GM23338 (cell line): ENCODE results near the gene CCDC92B. TPM values are rescaled to one million over a fixed set of nuclear protein-coding genes. Genes with fewer than 3 reads are reported as not detected.

ENCODE experiments used
- ATAC-seq: fragments of 200-7000 bp; cut with Tn5 transposase; 3 replicates; pipeline ENCODE4 v1.9.1; 2020
- DNase-seq: peaks from one replicate; pipeline ENCODE4 v3.0.0-alpha.2; 2015; ENCODE audit warnings: low spot score
- H2AFZ ChIP-seq: fragments of 200-600 bp; sonication (generic); 2 replicates; pipeline ENCODE4 v1.8.0; 2016; ENCODE audit warnings: antibody characterized with exemption, mild to moderate bottlenecking, moderate library complexity
- H3F3A ChIP-seq: fragments of 200-600 bp; sonication (generic); replicated peaks from 2 replicates; pipeline ENCODE4 v1.8.0; 2017; ENCODE audit warnings: antibody characterized with exemption, mixed run types, low read depth
- H3K27ac ChIP-seq: fragments of 200-600 bp; sonication (generic); 2 replicates; pipeline ENCODE4 v1.6.1; 2016; ENCODE audit warnings: low read depth
- H3K27me3 ChIP-seq: fragments of 200-600 bp; sonication (generic); 2 replicates; pipeline ENCODE4 v1.8.0; 2016; ENCODE audit warnings: mild to moderate bottlenecking, mixed run types, moderate library complexity; ENCODE audit not compliant: insufficient read depth
- H3K36me3 ChIP-seq: fragments of 200-600 bp; sonication (generic); 2 replicates; pipeline ENCODE4 v1.8.0; 2016; ENCODE audit warnings: mild to moderate bottlenecking; ENCODE audit not compliant: insufficient read depth
- H3K4me1 ChIP-seq: fragments of 200-600 bp; sonication (generic); 2 replicates; pipeline ENCODE4 v1.8.0; 2016; ENCODE audit warnings: mild to moderate bottlenecking, moderate library complexity; ENCODE audit not compliant: insufficient read depth
- H3K4me2 ChIP-seq: fragments of 200-600 bp; sonication (generic); 2 replicates; pipeline ENCODE4 v1.7.1; 2017; ENCODE audit warnings: mixed run types
- H3K4me3 ChIP-seq: fragments of 200-600 bp; sonication (generic); 2 replicates; pipeline ENCODE4 v1.6.1; 2016; ENCODE audit warnings: mixed run types
- H3K79me2 ChIP-seq: fragments of 200-600 bp; sonication (generic); replicated peaks from 2 replicates; pipeline ENCODE4 v1.8.0; 2017; ENCODE audit warnings: mild to moderate bottlenecking; ENCODE audit not compliant: insufficient read depth
- H3K9me2 ChIP-seq: fragments of 200-600 bp; sonication (generic); 2 replicates; pipeline ENCODE4 v1.8.0; 2017; ENCODE audit not compliant: insufficient read depth
- H4K20me1 ChIP-seq: fragments of 200-600 bp; sonication (generic); replicated peaks from 2 replicates; pipeline ENCODE4 v1.8.0; 2017; ENCODE audit warnings: mild to moderate bottlenecking; ENCODE audit not compliant: insufficient read depth
- H3K27ac Mint-ChIP-seq: 2 replicates; pipeline ENCODE4 v1.8.0; 2020; ENCODE audit warnings: inconsistent platforms, mild to moderate bottlenecking, moderate library complexity, mixed read lengths
- H3K27me3 Mint-ChIP-seq: 3 replicates; pipeline ENCODE4 v1.8.0; 2022; ENCODE audit warnings: low read depth, mild to moderate bottlenecking, moderate library complexity, mixed read lengths, inconsistent platforms; ENCODE audit not compliant: insufficient read depth, poor library complexity
- H3K36me3 Mint-ChIP-seq: 3 replicates; pipeline ENCODE4 v1.8.0; 2021; ENCODE audit warnings: low read depth, mild to moderate bottlenecking, inconsistent platforms, moderate library complexity, mixed read lengths
- H3K4me1 Mint-ChIP-seq: 3 replicates; pipeline ENCODE4 v1.8.0; 2020; ENCODE audit warnings: mild to moderate bottlenecking, inconsistent platforms, mixed read lengths
- H3K4me3 Mint-ChIP-seq: 3 replicates; pipeline ENCODE4 v1.8.0; 2021; ENCODE audit warnings: moderate library complexity, mild to moderate bottlenecking, inconsistent platforms, mixed read lengths
- H3K9me3 Mint-ChIP-seq: 3 replicates; pipeline ENCODE4 v1.8.0; 2020; ENCODE audit warnings: moderate library complexity, mild to moderate bottlenecking, inconsistent platforms, mixed read lengths
- CREB1 ChIP-seq: fragments of 250-450 bp; sonication (Bioruptor Pico); IDR thresholded peaks from 2 replicates; pipeline ENCODE4 v1.5.0; 2020; ENCODE audit warnings: low read depth, mild to moderate bottlenecking, moderate library complexity
- EZH2 ChIP-seq: fragments of 200-600 bp; sonication (generic); IDR thresholded peaks from one replicate; pipeline ENCODE4 v1.8.0; 2017; ENCODE audit warnings: antibody characterized with exemption, mild to moderate bottlenecking, low read depth; ENCODE audit not compliant: unreplicated experiment
- EZH2phosphoT487 ChIP-seq: fragments of 200-600 bp; sonication (generic); IDR thresholded peaks from one replicate; pipeline ENCODE4 v1.8.1; 2018; ENCODE audit warnings: antibody characterized with exemption; ENCODE audit not compliant: unreplicated experiment
- JUNB ChIP-seq: IDR thresholded peaks from one replicate; pipeline ENCODE4 v1.6.1; 2016; ENCODE audit warnings: antibody characterized with exemption; ENCODE audit not compliant: unreplicated experiment
- NANOG ChIP-seq: IDR thresholded peaks from 2 replicates; pipeline ENCODE4 v1.6.1; 2016; ENCODE audit warnings: antibody characterized with exemption, borderline replicate concordance
- POLR2AphosphoS5 ChIP-seq: IDR thresholded peaks from 2 replicates; pipeline ENCODE4 v1.6.1; 2016; ENCODE audit warnings: antibody characterized with exemption, low read depth
- STAT1 ChIP-seq: IDR thresholded peaks from one replicate; pipeline ENCODE4 v1.6.1; 2016; ENCODE audit warnings: antibody characterized with exemption; ENCODE audit not compliant: unreplicated experiment
- ZNF114 ChIP-seq: fragments of 250-450 bp; sonication (Bioruptor Pico); IDR thresholded peaks from 2 replicates; pipeline ENCODE4 v1.5.0; 2020; ENCODE audit warnings: mild to moderate bottlenecking, moderate library complexity
- ZNF331 ChIP-seq: fragments of 250-450 bp; sonication (Bioruptor Pico); IDR thresholded peaks from 2 replicates; pipeline ENCODE4 v1.5.0; 2020; ENCODE audit warnings: low read depth, mild to moderate bottlenecking, moderate library complexity
- polyA plus RNA-seq: library from polyadenylated mRNA; unstranded; fragments of >200 nt; fragmentation: Nextera tagmentation; extraction: Ambion mirVana; gene quantifications from 2 replicates; pipeline ENCODE4 v1.2.1, GENCODE V29; 2016
- total RNA-seq: library from RNA; depleted of rRNA; stranded (reverse); fragments of >200 nt; shearing (Covaris generic); gene quantifications from 2 replicates; pipeline ENCODE4 v1.2.3, GENCODE V29; 2014
- TF ChIP-seq, protein P1 (sequence below): fragments of 250-450 bp; sonication (Bioruptor Pico); IDR thresholded peaks from 2 replicates; pipeline ENCODE4 v1.5.0; 2020; ENCODE audit warnings: mild to moderate bottlenecking, moderate library complexity
- TF ChIP-seq, protein P2 (sequence below), 2 experiments: fragments of 200-600 bp in 1 of 2; sonication (generic) in 1 of 2; conservative IDR thresholded peaks; 2 replicates each; pipeline versions ENCODE4 v1.5.1 to v1.6.1; 2016 to 2017; ENCODE audit warnings: antibody characterized with exemption in 2 of 2, low read depth in 2 of 2, mild to moderate bottlenecking in 2 of 2, moderate library complexity in 1 of 2
- TF ChIP-seq, protein P3 (sequence below): IDR thresholded peaks from 2 replicates; pipeline ENCODE4 v1.6.1; 2016; ENCODE audit warnings: antibody characterized with exemption
- TF ChIP-seq, protein P4 (sequence below): IDR thresholded peaks from one replicate; pipeline ENCODE4 v1.6.1; 2018; ENCODE audit warnings: antibody characterized with exemption; ENCODE audit not compliant: unreplicated experiment

Gene CCDC92B
- total and polyA plus RNA-seq, 2 experiments from 2014 or later, result 5.7 to 9.1 TPM

DNA sequence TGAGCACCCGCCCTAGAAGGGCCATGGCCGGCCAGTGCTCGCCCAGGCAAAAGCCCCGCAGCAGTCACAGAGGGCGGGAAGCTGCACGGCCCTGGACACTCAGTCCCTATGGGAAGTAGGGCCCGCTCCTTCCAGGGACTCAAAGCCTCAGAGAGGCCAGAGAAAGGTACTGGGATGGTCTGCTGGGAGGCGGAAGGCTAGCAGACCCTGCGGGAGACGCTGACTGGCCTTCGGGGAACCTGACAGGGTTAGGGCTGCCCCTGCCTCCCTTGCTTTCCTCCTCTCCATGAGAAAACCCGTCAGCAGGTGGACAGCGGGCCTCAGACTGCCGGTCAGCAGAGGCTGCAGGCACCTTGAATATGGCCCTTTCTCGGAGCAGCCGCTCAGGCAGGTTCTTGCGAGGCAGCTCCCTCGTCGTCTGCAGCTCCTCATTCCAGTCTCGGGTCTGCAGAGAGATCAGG, 49.4 kb downstream of the CCDC92B start:
- Mint-ChIP-seq H3K27ac (peak overlapping the region; percentile 23; the same call in 1 of the 2 replicates), H3K4me3 (no peak overlapping the region), H3K36me3 (peaks cover 48% of the 10 kb centered on the region; the same call in 2 of the 3 replicates), H3K9me3 (no peaks in the 10 kb centered on the region), H3K4me1 (peaks cover 6% of the 10 kb centered on the region), H3K27me3 (peaks cover 6% of the 10 kb centered on the region)
- no peak for ATAC-seq
- peaks cover 4% of the 10 kb centered on the region for H4K20me1 ChIP-seq
- no peaks in the 10 kb centered on the region for H3F3A ChIP-seq
- no peaks in the 10 kb centered on the region for H3K9me2 ChIP-seq
- H3K4me1 ChIP-seq, result no peaks in the 10 kb centered on the region
- no peak for TF ChIP-seq ZNF331
- no peak for TF ChIP-seq EZH2phosphoT487
- TF ChIP-seq, protein P1, sequence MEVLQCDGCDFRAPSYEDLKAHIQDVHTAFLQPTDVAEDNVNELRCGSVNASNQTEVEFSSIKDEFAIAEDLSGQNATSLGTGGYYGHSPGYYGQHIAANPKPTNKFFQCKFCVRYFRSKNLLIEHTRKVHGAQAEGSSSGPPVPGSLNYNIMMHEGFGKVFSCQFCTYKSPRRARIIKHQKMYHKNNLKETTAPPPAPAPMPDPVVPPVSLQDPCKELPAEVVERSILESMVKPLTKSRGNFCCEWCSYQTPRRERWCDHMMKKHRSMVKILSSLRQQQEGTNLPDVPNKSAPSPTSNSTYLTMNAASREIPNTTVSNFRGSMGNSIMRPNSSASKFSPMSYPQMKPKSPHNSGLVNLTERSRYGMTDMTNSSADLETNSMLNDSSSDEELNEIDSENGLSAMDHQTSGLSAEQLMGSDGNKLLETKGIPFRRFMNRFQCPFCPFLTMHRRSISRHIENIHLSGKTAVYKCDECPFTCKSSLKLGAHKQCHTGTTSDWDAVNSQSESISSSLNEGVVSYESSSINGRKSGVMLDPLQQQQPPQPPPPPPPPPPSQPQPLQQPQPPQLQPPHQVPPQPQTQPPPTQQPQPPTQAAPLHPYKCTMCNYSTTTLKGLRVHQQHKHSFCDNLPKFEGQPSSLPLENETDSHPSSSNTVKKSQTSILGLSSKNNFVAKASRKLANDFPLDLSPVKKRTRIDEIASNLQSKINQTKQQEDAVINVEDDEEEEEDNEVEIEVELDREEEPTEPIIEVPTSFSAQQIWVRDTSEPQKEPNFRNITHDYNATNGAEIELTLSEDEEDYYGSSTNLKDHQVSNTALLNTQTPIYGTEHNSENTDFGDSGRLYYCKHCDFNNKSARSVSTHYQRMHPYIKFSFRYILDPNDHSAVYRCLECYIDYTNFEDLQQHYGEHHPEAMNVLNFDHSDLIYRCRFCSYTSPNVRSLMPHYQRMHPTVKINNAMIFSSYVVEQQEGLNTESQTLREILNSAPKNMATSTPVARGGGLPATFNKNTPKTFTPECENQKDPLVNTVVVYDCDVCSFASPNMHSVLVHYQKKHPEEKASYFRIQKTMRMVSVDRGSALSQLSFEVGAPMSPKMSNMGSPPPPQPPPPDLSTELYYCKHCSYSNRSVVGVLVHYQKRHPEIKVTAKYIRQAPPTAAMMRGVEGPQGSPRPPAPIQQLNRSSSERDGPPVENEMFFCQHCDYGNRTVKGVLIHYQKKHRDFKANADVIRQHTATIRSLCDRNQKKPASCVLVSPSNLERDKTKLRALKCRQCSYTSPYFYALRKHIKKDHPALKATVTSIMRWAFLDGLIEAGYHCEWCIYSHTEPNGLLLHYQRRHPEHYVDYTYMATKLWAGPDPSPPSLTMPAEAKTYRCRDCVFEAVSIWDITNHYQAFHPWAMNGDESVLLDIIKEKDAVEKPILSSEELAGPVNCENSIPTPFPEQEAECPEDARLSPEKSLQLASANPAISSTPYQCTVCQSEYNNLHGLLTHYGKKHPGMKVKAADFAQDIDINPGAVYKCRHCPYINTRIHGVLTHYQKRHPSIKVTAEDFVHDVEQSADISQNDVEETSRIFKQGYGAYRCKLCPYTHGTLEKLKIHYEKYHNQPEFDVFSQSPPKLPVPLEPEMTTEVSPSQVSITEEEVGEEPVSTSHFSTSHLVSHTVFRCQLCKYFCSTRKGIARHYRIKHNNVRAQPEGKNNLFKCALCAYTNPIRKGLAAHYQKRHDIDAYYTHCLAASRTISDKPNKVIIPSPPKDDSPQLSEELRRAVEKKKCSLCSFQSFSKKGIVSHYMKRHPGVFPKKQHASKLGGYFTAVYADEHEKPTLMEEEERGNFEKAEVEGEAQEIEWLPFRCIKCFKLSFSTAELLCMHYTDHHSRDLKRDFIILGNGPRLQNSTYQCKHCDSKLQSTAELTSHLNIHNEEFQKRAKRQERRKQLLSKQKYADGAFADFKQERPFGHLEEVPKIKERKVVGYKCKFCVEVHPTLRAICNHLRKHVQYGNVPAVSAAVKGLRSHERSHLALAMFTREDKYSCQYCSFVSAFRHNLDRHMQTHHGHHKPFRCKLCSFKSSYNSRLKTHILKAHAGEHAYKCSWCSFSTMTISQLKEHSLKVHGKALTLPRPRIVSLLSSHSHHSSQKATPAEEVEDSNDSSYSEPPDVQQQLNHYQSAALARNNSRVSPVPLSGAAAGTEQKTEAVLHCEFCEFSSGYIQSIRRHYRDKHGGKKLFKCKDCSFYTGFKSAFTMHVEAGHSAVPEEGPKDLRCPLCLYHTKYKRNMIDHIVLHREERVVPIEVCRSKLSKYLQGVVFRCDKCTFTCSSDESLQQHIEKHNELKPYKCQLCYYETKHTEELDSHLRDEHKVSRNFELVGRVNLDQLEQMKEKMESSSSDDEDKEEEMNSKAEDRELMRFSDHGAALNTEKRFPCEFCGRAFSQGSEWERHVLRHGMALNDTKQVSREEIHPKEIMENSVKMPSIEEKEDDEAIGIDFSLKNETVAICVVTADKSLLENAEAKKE, result no peak
- no peak for TF ChIP-seq POLR2AphosphoS5
- no peak for TF ChIP-seq CREB1 (CRISPR knock-in tag)
- TF ChIP-seq, protein P2, sequence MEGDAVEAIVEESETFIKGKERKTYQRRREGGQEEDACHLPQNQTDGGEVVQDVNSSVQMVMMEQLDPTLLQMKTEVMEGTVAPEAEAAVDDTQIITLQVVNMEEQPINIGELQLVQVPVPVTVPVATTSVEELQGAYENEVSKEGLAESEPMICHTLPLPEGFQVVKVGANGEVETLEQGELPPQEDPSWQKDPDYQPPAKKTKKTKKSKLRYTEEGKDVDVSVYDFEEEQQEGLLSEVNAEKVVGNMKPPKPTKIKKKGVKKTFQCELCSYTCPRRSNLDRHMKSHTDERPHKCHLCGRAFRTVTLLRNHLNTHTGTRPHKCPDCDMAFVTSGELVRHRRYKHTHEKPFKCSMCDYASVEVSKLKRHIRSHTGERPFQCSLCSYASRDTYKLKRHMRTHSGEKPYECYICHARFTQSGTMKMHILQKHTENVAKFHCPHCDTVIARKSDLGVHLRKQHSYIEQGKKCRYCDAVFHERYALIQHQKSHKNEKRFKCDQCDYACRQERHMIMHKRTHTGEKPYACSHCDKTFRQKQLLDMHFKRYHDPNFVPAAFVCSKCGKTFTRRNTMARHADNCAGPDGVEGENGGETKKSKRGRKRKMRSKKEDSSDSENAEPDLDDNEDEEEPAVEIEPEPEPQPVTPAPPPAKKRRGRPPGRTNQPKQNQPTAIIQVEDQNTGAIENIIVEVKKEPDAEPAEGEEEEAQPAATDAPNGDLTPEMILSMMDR (conservative IDR thresholded peaks at IDR 0.05; ENCODE audit: low read depth in 2 of 2), result no peak
- no peak for TF ChIP-seq ZNF114 (CRISPR knock-in tag)
- TF ChIP-seq, protein P3, sequence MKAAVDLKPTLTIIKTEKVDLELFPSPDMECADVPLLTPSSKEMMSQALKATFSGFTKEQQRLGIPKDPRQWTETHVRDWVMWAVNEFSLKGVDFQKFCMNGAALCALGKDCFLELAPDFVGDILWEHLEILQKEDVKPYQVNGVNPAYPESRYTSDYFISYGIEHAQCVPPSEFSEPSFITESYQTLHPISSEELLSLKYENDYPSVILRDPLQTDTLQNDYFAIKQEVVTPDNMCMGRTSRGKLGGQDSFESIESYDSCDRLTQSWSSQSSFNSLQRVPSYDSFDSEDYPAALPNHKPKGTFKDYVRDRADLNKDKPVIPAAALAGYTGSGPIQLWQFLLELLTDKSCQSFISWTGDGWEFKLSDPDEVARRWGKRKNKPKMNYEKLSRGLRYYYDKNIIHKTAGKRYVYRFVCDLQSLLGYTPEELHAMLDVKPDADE, result no peak
- TF ChIP-seq STAT1, result no peak
- no peak for TF ChIP-seq EZH2
- no peak for TF ChIP-seq JUNB
- no peak for TF ChIP-seq NANOG
- TF ChIP-seq, protein P4, sequence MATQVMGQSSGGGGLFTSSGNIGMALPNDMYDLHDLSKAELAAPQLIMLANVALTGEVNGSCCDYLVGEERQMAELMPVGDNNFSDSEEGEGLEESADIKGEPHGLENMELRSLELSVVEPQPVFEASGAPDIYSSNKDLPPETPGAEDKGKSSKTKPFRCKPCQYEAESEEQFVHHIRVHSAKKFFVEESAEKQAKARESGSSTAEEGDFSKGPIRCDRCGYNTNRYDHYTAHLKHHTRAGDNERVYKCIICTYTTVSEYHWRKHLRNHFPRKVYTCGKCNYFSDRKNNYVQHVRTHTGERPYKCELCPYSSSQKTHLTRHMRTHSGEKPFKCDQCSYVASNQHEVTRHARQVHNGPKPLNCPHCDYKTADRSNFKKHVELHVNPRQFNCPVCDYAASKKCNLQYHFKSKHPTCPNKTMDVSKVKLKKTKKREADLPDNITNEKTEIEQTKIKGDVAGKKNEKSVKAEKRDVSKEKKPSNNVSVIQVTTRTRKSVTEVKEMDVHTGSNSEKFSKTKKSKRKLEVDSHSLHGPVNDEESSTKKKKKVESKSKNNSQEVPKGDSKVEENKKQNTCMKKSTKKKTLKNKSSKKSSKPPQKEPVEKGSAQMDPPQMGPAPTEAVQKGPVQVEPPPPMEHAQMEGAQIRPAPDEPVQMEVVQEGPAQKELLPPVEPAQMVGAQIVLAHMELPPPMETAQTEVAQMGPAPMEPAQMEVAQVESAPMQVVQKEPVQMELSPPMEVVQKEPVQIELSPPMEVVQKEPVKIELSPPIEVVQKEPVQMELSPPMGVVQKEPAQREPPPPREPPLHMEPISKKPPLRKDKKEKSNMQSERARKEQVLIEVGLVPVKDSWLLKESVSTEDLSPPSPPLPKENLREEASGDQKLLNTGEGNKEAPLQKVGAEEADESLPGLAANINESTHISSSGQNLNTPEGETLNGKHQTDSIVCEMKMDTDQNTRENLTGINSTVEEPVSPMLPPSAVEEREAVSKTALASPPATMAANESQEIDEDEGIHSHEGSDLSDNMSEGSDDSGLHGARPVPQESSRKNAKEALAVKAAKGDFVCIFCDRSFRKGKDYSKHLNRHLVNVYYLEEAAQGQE, result no peak
- no peak for DNase-seq
- H3K27me3 ChIP-seq, result no peaks in the 10 kb centered on the region
- H3K4me2 ChIP-seq, result no peak overlapping the region
- no peak overlapping the region for H3K4me3 ChIP-seq
- H3K27ac ChIP-seq, result no peak overlapping the region
- H2AFZ ChIP-seq, result no peak overlapping the region
- no peaks in the 10 kb centered on the region for H3K36me3 ChIP-seq
- H3K79me2 ChIP-seq, result no peaks in the 10 kb centered on the region
